Muscle of arm (tissue), 12 donors: ENCODE results near the gene ARMS2. TPM values are rescaled to one million over a fixed set of nuclear protein-coding genes. Genes with fewer than 3 reads are reported as not detected.
A peak's percentile ranks its signal among the peaks of the same experiment; 100 is the strongest.

Source experiments
- DNase-seq: peaks from one replicate; pipeline ENCODE4 v3.0.0-alpha.2; 2013
- polyA plus RNA-seq, 12 donors: library from polyadenylated mRNA; unstranded; fragments of 120-200 nt; gene quantifications; one replicate each; pipeline ENCODE4 v1.2.1, GENCODE V29; 2013; ENCODE audit not compliant: insufficient read length in 12 of 12

Gene ARMS2
- polyA plus RNA-seq, 12 donors = 0.21 to 0.23 TPM; not detected in 10

DNA sequence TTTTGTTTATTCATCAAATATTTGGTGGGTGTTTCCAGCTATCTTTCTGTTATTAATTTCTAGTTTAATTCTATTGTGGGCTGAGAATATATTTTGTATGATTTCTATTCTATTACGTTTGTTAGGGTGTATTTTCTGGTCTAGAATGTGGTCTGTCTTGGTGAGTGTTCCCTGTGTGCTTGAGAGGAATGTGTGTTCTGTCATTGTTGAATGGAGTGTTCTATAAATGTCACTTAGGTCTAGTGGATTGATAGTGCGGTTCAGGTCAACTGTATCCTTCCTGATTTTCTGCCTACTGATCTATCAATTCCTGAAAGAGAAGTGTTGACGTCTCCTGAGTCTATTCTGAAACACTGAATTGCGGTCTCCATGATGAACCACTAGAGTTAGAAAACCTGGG, 15.4 kb downstream of the ARMS2 start:
- DNase-seq = no peak

GRCh38 chr10:122471531-122472177, 17.2 kb downstream of the ARMS2 start:
- no peak for DNase-seq

GRCh38 chr10:122473116-122473515, 18.7 kb downstream of the ARMS2 start:
- no peak for DNase-seq

DNA sequence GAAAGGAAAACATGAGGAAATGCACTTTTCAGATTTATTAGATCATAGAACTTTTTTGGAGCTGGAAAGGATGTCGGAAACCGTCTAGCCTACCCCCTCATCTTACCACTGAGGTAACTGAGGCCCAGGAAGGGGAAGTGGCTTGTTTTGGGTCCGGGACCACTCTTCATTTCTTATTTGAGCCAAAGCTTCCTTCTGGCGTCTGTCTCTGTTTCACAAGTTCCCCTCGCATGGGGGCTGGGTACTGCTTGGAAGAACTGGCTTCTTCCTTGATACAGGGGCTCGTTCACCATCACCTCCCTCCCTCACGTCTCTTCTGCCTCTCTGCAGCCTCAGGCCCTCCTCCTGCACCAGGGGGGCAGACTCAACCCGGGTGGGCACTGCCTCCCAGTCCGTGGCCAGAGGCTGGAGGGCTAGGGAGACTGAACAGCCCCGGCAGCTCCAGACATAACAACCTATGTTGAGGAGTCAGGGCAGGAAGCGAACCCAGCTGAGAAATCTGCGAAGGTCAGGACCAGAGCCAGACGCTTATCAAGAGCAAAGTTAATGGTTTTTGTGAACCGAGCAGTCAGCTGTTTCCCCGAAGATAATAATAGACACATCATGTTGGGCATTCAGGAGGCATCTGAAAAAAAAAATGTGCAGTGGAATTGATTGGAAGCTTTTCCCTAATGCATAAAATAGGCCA, 19.8 kb downstream of the ARMS2 start:
- DNase-seq = no peak

DNA sequence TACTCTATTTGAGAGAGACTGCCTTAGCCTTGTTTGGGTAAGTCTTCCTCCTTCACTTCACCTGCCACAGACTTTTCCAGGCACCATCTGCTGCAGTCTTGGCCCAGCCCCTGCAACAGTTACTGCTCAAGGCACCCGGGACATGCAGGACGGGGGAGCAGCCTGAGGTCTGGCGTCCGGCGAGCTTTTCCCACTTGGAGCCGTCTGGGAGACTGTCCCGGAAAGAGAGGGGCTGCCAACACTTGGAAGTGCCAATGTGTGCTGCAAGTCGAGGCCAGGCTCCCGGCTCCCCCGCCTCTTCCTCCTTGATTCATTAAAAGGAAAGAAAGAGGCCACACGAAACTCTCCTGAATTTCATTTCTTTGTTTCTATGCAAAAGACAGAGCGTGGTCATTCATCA, 20.6 kb downstream of the ARMS2 start:
- DNase-seq = peak; percentile 71

DNA sequence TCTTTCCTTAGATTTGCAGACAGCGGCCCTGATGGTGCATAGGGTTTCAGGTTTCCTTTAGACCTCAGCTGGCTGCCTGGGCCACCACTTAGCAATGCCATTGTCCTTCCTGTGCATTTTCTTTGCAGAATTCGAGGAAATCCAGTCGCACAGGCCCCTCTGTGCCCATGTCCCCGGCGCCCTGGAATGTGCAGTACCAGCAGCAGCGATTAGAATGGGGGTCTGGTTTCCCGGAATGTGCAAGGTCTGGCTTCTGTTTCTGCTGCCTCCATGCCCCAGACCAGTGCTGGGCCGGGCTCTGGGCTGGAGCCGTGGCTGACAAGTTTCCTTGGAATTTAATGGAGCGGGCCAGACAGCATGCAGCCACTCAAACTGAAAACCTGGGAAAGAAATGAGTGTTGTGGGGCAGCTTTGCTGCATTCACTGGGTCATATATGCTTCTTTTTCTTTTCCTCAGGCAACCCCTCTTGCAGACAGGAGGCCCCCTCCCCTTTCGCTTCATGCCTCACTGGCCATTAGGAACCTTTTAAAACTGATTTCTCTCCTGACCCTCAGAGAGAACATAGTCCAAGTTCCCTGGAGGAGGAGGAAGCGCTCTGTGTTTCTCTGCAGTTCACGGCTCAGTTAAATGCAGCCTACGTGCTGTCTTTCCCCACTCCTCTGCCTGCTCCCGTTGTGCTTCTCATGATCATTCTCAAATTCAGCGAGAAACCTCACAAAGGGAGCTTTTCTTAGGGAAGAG, 21.3 kb downstream of the ARMS2 start:
- no peak for DNase-seq

- no peak for DNase-seq
These were observed 21.9 kb downstream of the ARMS2 start for GRCh38 chr10:122476333-122476695.

- DNase-seq = no peak
These were observed 23.0 kb downstream of the ARMS2 start for GRCh38 chr10:122477436-122477835.

GRCh38 chr10:122478971-122479370, 24.5 kb downstream of the ARMS2 start:
- no peak for DNase-seq

DNA sequence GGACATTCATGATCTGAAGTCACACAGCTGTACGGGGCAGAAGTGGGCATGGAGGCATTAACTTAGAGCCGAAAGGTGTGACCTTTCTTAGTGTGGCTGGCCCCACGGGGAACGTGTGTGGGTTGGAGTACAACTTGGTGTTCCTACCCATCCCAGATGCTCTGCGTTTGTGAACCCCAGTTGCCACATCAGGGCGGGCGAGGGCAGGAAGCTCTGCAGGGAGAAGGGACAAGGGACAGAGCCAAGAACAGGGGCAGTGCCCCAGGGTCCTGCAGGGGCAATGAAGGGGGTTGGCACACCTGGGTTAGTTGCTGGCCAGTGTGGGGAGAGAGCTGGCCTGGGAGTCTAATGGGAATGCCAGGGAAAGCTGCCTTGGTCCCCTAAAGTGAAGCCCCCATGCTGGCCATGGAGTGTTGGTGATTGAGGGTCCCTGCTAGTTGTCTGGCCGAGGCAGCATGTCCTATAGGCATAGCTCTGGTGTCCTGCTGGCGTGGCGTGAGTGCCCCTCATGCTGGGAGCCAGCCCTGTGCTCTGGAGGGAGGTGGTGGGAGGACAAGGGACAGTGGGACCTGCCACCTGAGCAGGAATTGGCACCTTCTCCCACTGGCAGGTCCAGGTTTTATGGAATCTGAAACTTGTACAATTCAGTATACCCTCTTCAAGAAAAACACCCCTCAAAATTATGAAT, 25.8 kb downstream of the ARMS2 start:
- no peak for DNase-seq

DNA sequence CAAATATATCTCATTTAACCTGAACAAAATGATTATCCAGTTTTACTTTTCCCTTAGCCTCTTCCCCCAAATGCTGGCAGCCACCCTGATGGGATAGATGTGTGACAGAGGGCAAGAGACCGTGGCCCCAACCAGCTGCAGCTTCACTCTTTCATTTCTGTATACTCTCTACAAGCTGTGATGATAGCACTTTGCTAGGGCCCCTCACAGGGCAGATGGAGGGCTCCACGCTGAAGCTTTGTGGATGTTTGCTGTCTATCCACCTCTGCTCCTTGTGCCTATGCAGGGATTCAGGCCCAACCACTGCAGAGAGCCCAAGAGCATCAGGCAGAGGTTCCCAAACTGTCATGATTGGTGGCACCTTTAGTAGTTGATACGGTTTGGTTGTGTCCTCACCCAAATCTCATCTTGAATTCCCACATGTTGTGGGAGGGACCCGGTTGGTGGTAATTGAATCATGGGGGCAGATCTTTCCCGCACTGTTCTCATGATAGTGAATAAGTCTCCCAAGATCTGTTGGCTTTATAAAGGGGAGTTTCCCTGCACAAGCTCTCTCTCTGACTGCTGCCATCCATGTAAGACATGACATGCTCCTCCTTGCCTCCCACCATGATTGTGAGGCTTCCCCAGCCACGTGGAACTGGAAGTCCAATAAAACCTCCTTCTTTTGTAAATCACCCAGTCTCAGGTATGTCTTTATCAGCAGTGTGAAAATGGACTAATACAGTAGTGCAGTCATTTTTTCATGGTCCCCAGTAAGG, 27.0 kb downstream of the ARMS2 start:
- DNase-seq = no peak

DNA sequence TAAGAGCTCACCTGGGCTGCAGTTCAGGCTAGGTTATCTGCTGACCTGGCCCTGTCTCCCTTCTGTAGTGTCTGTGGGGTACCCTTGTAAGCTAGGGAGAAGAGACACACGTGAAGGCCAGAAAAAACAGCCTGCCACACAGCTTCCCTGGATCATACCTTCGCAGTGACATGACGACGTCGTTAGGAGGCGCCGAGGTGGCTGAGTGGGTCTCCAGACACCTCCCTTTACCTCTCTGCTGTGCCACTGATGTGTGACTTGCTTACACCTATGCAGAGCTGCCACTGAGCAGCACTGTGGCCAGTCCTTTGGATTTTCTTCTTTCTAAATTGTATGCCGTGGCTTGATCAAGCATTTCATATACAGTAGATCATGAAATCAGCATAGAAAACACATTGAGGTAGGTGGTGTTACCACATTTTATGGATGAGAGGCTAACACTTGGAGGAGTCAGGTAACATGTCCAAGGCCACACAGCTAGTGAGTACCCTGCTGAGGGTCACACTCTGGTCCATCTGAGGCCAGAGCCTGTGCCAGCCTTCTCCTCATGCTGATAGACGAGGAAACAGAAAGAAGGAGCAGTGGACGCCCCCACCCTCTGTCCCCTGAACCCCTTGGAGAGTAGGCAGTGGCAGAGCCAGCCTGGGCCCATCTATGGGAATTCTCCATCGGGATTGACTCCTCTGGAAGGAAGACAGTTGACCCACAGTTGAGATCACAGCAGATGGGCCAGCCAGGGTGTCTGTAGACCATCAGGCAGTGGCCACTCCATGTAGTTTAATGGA, 30.0 kb downstream of the ARMS2 start:
- DNase-seq = no peak

DNA sequence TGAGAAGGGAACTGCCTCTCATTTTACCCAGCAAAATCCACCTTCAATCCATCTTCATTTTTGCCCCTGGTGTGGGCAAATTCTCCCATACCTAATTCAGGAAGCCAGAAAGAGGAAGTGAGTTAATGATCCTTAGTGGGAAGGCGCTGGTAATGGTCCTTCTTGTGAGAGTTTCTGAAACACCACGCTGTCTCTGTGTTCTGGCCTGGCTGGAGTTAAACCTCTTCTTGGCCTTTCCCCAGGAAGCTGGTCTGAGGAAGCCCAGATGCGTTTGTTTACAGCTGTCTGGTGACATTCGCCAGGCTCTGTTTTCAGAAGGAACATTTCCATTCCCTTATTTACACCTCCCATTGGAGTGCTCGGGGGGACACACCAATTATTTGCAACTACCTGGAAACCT, 31.2 kb downstream of the ARMS2 start:
- DNase-seq = no peak

DNA sequence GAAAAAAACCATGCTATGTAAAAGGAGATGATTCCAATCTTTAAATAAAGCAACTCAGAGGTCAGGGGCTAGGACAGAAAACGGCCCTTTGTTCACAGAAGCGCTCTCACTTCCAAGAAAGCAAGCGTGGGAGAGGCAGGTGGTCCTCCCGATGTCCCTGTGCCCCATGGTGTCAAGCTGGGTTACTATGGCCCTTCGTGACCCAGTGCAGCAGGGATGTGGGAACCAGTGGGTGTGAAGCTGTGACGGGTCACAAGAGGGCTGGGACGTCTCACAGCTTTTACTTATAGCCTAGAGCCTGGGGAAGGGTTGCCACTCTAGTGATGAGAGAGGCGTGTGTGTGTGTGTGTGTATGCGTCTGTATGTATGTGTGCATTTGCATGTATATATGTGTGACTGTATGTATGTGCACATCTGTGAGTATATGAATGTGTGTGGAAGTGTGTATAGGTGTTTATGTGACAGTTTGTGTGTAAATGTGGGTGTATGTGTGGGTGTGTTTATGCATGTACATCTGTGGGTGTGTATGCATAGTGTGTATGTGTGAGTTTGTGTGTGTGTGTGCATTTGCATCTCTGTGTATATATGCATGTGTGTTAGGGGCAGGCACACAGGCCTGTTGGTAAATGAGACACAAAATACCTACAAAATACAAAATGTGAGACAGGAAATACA, 32.1 kb downstream of the ARMS2 start:
- no peak for DNase-seq

- DNase-seq = no peak
These were observed 32.8 kb downstream of the ARMS2 start for GRCh38 chr10:122487174-122487765.

DNA sequence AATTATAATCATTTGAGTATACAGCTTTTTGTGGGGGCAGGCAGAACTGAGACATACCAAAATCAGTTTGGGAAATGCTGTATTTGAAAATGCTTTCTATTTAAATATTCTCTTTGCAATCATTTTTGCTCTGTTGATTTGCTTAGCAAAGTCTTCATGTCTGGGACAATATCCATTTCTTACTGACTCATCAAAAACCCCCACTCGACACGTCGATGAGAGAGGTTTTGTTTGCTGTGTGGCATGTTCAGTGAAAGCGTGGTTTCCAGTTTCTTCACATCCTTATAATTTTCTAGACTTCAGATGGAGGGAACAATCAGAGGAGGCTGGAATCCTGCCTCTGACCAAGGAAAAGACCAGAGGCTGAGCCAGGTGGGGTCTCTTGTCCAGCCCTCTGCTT, 35.8 kb downstream of the ARMS2 start:
- DNase-seq = no peak

DNA sequence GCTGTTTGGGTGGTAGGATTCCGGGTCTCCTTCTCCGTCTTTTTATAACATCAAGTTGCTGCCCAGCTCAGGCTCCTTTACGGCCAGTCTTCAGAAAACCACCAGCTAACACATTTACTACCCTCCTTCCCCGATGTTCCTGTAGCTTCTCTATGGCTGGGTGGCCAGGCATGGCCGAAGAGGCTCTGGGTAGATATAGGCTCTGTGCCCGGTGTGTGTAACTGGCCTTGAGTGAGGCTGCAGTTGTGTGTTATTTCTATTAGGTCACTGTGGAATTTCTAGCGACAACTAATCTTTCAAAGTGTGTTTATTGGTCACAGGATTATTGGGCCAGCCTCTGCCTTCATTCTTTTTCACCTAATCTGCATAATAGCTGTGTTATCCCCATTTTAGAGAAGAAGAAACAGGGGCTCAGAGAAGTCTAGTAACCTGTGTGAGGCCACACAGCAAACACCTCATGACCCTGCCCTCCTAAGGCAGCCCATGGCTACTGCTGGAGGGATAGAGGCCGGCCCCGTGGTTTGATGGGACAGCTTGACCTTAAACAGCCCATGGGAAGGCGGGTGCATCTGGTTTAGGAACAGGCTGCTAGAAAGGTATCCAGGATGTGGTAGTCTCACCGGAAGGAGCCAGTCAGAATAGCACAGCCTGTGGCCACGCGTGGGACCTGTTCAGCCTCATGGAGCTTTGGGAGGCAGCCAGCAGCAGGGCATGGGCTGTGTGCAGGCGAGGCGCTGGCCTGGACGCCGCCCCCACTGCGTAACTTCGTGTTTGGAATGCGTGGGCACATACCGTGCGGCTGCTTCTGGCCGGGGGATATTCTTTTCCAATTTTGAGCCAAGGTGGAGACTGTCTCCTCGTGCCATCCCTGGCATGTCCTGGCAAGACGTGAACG, 36.6 kb downstream of the ARMS2 start:
- DNase-seq = no peak

DNA sequence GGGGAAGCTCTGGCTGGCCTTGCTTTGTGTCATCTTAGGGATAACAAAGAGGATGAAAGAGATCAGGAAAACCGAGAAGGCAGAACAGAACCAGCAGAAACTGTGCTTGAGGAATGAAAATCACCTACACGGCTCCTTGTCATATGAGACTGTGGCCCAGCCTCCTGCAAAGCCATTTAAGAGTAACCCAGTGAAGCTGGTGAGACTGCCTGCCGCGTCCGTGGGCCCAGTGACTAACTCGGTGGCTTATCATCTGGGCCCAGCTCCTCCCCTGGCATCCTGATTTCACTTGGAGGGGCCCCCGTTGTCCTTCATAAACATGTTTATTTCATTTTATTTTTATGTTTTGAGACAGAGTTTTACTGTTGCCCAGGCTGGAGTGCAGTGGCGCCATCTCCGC, 37.6 kb downstream of the ARMS2 start:
- DNase-seq = no peak

GRCh38 chr10:122492999-122493481, 38.6 kb downstream of the ARMS2 start:
- peak; percentile 94 for DNase-seq
